Brain microvascular endothelial cell (primary cell): ENCODE data around the gene SERINC5.

Source experiments
- DNase-seq: peaks from one replicate; pipeline ENCODE4 v3.0.0-alpha.2; 2020
- H3K27ac ChIP-seq: fragments of 250-450 bp; sonication (Bioruptor Pico); 2 replicates; pipeline ENCODE4 v1.5.1; 2020; ENCODE audit warnings: mild to moderate bottlenecking, moderate library complexity
- H3K27me3 ChIP-seq: fragments of 250-450 bp; sonication (Bioruptor Pico); replicated peaks from 2 replicates; pipeline ENCODE4 v1.5.1; 2020; ENCODE audit warnings: mild to moderate bottlenecking
- H3K36me3 ChIP-seq: fragments of 250-450 bp; sonication (Bioruptor Pico); replicated peaks from 2 replicates; pipeline ENCODE4 v1.5.1; 2020; ENCODE audit warnings: mild to moderate bottlenecking
- H3K4me3 ChIP-seq: 2 replicates; pipeline ENCODE4 v1.5.1; 2011; ENCODE audit warnings: low read depth, mild to moderate bottlenecking, control low read depth, low read length, moderate library complexity
- in situ Hi-C: cut with HindIII; loops from 2 replicates; pipeline ENCODE4 v1.10.0; 2017; ENCODE audit warnings: low sequenced_read_pairs, low pct_ligation_motif_present
- TF ChIP-seq, protein P1 (sequence below): IDR thresholded peaks from 2 replicates; pipeline ENCODE4 v1.5.1; 2011; ENCODE audit warnings: low read depth, mild to moderate bottlenecking, moderate library complexity, low read length, control low read depth, inconsistent platforms; ENCODE audit errors: missing control alignments

Gene SERINC5

DNA sequence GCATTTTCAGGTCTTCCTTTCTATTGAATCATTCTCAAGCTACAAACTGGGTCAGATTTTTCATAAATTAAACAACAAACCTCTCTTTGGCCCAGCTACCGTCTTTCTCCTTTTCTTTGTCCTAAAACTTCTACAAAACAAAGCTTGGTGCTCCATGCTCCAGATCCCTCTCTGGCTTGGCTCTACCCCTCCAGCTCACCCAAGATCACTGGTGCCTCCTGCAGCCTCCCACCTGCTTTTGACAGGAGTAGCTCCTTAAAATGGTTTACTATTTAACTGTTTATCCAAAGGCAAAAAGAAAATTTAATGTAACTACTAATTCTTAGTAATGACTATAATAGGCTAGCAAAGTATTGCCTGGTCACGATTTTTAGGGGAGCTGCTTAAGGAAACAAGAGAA is 10.7 kb upstream of the SERINC5 start:
- in situ Hi-C loops: no loop called here
- Histone ChIP-seq H3K36me3 (no peaks in the 10 kb centered on the region), H3K4me3 (no peak overlapping the region), H3K27ac (no peak overlapping the region), H3K27me3 (no peaks in the 10 kb centered on the region)
- TF ChIP-seq, protein P1, sequence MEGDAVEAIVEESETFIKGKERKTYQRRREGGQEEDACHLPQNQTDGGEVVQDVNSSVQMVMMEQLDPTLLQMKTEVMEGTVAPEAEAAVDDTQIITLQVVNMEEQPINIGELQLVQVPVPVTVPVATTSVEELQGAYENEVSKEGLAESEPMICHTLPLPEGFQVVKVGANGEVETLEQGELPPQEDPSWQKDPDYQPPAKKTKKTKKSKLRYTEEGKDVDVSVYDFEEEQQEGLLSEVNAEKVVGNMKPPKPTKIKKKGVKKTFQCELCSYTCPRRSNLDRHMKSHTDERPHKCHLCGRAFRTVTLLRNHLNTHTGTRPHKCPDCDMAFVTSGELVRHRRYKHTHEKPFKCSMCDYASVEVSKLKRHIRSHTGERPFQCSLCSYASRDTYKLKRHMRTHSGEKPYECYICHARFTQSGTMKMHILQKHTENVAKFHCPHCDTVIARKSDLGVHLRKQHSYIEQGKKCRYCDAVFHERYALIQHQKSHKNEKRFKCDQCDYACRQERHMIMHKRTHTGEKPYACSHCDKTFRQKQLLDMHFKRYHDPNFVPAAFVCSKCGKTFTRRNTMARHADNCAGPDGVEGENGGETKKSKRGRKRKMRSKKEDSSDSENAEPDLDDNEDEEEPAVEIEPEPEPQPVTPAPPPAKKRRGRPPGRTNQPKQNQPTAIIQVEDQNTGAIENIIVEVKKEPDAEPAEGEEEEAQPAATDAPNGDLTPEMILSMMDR: no peak
- DNase-seq: no peak

DNA sequence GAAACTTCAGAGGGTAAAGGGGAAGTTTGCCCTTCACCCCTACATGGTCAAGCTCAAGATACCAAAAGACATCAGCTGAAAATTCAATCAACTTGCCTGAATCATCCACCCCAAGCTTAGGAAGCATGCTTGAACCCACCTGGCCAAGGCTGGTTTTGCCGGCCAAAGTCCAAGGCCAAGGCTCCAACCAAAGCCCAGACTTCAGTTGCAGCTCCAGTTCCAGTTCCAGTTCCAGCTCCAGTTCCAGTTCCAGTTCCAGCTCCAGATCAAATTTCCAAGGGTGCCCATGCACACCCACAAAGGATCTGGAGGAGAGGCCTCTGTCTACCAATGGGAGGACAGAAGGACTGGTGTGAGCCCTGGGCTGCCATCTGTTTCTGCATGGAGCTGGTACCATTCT is 4.6 kb upstream of the SERINC5 start:
- in situ Hi-C loops: no loop called here
- TF ChIP-seq, protein P1: no peak
- Histone ChIP-seq H3K4me3 (no peak overlapping the region), H3K36me3 (no peaks in the 10 kb centered on the region), H3K27me3 (no peaks in the 10 kb centered on the region), H3K27ac (no peak overlapping the region)
- no peak for DNase-seq

DNA sequence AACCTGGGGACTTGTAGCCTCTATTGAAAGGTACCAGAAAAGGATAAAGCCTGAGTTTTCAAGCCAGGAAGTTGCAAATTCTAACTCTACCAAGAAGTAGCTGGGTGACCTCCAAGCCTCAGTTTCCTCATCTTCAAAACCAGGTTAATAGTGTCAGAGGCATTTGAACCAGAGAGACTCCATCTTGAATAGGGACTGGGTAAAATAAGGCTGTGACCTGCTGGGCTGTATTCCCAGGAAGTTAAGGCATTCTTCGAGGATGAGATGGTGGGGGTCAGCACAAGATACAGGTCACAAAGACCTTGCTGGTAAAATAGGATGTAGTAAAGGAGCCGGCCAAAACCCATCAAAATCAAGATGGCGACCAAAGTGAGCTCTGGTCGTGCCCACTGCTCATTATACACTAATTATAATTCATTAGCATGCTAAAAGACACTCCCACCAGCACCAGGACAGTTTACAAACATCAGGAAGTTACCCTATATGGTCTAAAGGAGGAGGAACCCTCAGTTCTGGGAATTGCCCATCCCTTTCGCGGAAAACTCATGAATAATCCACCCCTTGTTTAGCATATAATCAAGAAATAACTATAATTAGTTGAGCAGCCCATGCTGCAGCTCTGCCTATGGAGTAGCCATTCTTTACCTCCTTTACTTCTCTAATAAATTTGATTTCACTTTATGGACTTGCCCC is 3.8 kb upstream of the SERINC5 start:
- DNase-seq: no peak
- H3K36me3 ChIP-seq: no peaks in the 10 kb centered on the region
- H3K27me3 ChIP-seq: no peaks in the 10 kb centered on the region
- no peak overlapping the region for H3K4me3 ChIP-seq
- no peak overlapping the region for H3K27ac ChIP-seq
- in situ Hi-C loops: no loop called here
- TF ChIP-seq, protein P1: no peak

DNA sequence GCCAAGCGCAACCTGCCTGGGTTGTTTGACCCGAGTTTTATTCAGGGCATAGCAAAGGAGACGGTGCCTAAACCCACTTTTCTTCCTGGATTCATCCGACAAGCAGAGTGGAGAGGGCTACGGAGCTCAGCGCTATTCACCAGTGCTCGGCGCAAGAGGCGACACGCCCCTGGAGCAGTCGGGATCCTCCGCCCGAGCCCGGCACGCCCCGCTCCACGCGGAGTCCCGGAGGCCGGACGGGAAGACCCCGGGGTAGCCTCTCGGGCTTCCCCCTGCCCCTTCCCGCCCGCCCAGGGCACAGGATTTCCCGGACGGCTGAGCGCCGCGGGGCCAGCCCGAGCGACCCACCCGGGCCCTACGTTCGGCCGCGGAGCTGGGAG is 427 bp downstream of the SERINC5 start:
- in situ Hi-C loops: no loop called here

DNA sequence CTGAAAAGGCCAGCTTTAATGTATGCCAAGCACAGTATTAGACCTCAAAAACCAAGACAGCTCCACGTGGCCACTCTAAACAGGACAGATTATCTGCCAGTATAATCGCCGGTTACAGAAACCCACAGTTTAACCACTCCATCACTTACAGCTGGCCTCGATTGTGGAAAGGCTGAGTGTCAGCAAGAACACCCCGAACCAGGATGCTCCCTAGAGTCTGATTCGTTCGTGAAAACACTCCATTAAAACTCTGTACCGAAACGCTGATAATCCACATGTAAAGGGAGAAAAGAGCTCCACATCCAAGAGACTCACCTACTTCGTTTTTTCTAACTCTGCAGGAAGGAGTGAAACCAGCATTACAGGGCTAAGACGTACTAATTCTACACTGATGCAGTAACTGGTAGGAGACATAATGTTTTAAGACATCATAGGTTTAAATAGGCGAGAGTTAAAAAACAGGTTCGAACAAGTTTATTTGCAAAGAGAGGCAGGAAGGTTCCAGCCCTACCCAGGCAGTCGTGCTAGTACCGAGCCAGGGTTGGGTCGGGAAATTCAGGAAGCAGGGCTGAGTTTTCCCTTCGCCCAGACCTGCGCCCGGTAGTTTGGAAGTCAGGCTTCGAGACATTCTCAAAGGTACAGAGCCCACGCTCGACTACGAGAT is 949 bp downstream of the SERINC5 start:
- H3K27me3 ChIP-seq: no peaks in the 10 kb centered on the region
- H3K27ac ChIP-seq: peak overlapping the region; percentile 93
- in situ Hi-C loops: no loop called here
- no peaks in the 10 kb centered on the region for H3K36me3 ChIP-seq
- H3K4me3 ChIP-seq: peak overlapping the region; percentile 74
- DNase-seq: peak; percentile 30
- TF ChIP-seq, protein P1: no peak

More for the DNA sequence above, 427 bp downstream of the SERINC5 start:
- peak; percentile 49 for DNase-seq
- H3K27me3 ChIP-seq: no peaks in the 10 kb centered on the region
- TF ChIP-seq, protein P1: no peak
- H3K27ac ChIP-seq: peak overlapping the region; percentile 93
- H3K36me3 ChIP-seq: no peaks in the 10 kb centered on the region
- H3K4me3 ChIP-seq: peak overlapping the region; percentile 74

DNA sequence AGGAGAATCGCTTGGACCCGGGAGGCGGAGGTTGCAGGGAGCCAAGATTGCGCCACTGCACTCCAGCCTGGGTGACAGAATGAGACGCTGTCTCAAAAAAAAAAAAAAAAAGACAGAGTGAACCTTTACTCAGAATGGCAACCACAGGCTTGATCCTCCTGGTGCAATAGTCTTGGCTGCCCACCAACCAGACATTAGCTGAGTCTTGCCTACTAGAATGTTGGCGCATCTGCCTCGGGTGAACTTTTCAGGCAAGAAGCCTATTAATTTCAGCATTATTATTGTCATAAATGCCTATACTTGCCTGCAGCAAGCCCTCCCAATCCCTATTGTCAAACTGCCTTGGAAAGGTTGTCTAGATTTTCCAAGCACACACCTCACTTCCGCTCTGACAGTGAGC is 4.2 kb downstream of the SERINC5 start:
- H3K27me3 ChIP-seq: no peaks in the 10 kb centered on the region
- in situ Hi-C loops: no loop called here
- no peak overlapping the region for H3K4me3 ChIP-seq
- TF ChIP-seq, protein P1: no peak
- no peaks in the 10 kb centered on the region for H3K36me3 ChIP-seq
- no peak overlapping the region for H3K27ac ChIP-seq
- DNase-seq: no peak
